ENCODE data around the gene FOXC1. TPM values are rescaled to one million over a fixed set of nuclear protein-coding genes. Genes with fewer than 3 reads are reported as not detected.

The FOXC1 gene
- total RNA-seq, 1 donor from 2014 or later = 84.4 TPM

- Mint-ChIP-seq H3K36me3 (ENCODE audit: low read depth) (no peaks in the 10 kb centered on the region), H3K4me1 (ENCODE audit: low read depth) (peaks cover 75% of the 10 kb centered on the region), H3K9me3 (ENCODE audit: low read depth) (no peaks in the 10 kb centered on the region), H3K4me3 (ENCODE audit: unreplicated experiment) (peak overlapping the region; percentile 84), H3K27ac (ENCODE audit: unreplicated experiment) (peak overlapping the region; percentile 85), H3K27me3 (ENCODE audit: low read depth) (no peaks in the 10 kb centered on the region)
- no peak for DNase-seq (ENCODE audit: low spot score)
- no peak for TF ChIP-seq CTCF (IDR thresholded peaks at IDR 0.05)
These were observed 16.2 kb downstream of the FOXC1 start for GRCh38 chr6:1625794-1626435.

GRCh38 chr6:1626481-1626880 lies 16.8 kb downstream of the FOXC1 start:
- DNase-seq (ENCODE audit: low spot score) = no peak
- Mint-ChIP-seq H3K4me1 (ENCODE audit: low read depth) (peaks cover 72% of the 10 kb centered on the region), H3K36me3 (ENCODE audit: low read depth) (no peaks in the 10 kb centered on the region), H3K9me3 (ENCODE audit: low read depth) (no peaks in the 10 kb centered on the region), H3K27me3 (ENCODE audit: low read depth) (no peaks in the 10 kb centered on the region), H3K27ac (ENCODE audit: unreplicated experiment) (peak overlapping the region; percentile 85), H3K4me3 (ENCODE audit: unreplicated experiment) (peak overlapping the region; percentile 84)
- TF ChIP-seq CTCF (IDR thresholded peaks at IDR 0.05) = no peak

- Mint-ChIP-seq H3K27me3 (ENCODE audit: low read depth) (no peaks in the 10 kb centered on the region), H3K4me1 (ENCODE audit: low read depth) (peaks cover 57% of the 10 kb centered on the region), H3K9me3 (ENCODE audit: low read depth) (peaks cover 3% of the 10 kb centered on the region), H3K4me3 (ENCODE audit: unreplicated experiment) (no peak overlapping the region), H3K36me3 (ENCODE audit: low read depth) (no peaks in the 10 kb centered on the region), H3K27ac (ENCODE audit: unreplicated experiment) (peak overlapping the region; percentile 83)
- no peak for TF ChIP-seq CTCF (IDR thresholded peaks at IDR 0.05)
- no peak for DNase-seq (ENCODE audit: low spot score)
These were observed 18.3 kb downstream of the FOXC1 start for GRCh38 chr6:1627827-1628560.

- TF ChIP-seq CTCF (IDR thresholded peaks at IDR 0.05) = no peak
- Mint-ChIP-seq H3K27me3 (ENCODE audit: low read depth) (no peaks in the 10 kb centered on the region), H3K27ac (ENCODE audit: unreplicated experiment) (no peak overlapping the region), H3K4me3 (ENCODE audit: unreplicated experiment) (no peak overlapping the region), H3K9me3 (ENCODE audit: low read depth) (peaks cover 3% of the 10 kb centered on the region), H3K36me3 (ENCODE audit: low read depth) (no peaks in the 10 kb centered on the region), H3K4me1 (ENCODE audit: low read depth) (peaks cover 48% of the 10 kb centered on the region)
- no peak for DNase-seq (ENCODE audit: low spot score)
These were observed 19.6 kb downstream of the FOXC1 start for GRCh38 chr6:1629316-1629715.

GRCh38 chr6:1630212-1630770 lies 20.6 kb downstream of the FOXC1 start:
- H3K4me3 Mint-ChIP-seq (ENCODE audit: unreplicated experiment) = no peak overlapping the region
- TF ChIP-seq CTCF (IDR thresholded peaks at IDR 0.05) = no peak
- peaks cover 3% of the 10 kb centered on the region for H3K9me3 Mint-ChIP-seq (ENCODE audit: low read depth)
- no peak for DNase-seq (ENCODE audit: low spot score)
- peaks cover 45% of the 10 kb centered on the region for H3K4me1 Mint-ChIP-seq (ENCODE audit: low read depth)
- no peaks in the 10 kb centered on the region for H3K36me3 Mint-ChIP-seq (ENCODE audit: low read depth)
- no peak overlapping the region for H3K27ac Mint-ChIP-seq (ENCODE audit: unreplicated experiment)
- H3K27me3 Mint-ChIP-seq (ENCODE audit: low read depth) = no peaks in the 10 kb centered on the region
